ENCODE data around the gene S1PR5. TPM values are rescaled to one million over a fixed set of nuclear protein-coding genes. Genes with fewer than 3 reads are reported as not detected.

Gene S1PR5
- total and polyA plus RNA-seq, 2 of the 8 experiments (the other 6 are each of a cell fraction or from before 2014, with no cell fraction given): 2.4 to 8.6 TPM

DNA sequence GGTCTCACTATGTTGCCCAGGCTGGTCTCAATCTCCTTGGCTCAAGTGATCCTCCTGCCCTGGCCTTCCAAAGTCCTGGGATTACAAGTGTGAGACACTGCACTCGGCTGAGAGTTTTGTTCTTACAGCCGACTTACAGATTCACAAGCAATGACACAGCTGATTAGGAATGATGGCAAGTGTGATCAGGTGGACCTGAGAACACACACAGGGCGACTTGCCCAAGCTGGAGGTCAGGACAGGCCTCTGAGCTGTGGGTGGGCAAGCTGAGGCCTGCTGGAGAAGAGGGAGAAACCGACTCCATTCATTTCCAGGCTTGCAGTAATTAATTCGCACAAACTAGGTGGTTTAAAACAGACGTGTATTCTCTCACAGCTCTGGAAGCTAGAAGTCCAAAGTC is 18.4 kb upstream of the S1PR5 start:
- Histone ChIP-seq H3K56ac (replicated peaks; ENCODE audit: insufficient read length, low read depth, low read length) (no peak overlapping the region), H4K91ac (replicated peaks; ENCODE audit: insufficient read length, low read length) (no peak overlapping the region), H3K79me2 (ENCODE audit: control insufficient read depth in 1 of 2, insufficient read depth in 2 of 2, low read length in 2 of 2) (no peaks in the 10 kb centered on the region), H3K18ac (ENCODE audit: extremely low read depth, low read length) (no peak overlapping the region), H3K4ac (replicated peaks; ENCODE audit: insufficient read length, low read depth, low read length) (no peak overlapping the region), H3K27ac (ENCODE audit: low read depth, low read length) (no peak overlapping the region), H3K79me1 (ENCODE audit: low read depth, low read length) (no peaks in the 10 kb centered on the region), H3K4me2 (ENCODE audit: insufficient read depth in 1 of 2, low read depth in 2 of 2, low read length in 2 of 2) (no peak overlapping the region), H2AFZ (ENCODE audit: low read length) (peak overlapping the region; percentile 58; the same call in 1 of the 2 replicates), H3K4me1 (replicated peaks in 1 of 4; ENCODE audit: control insufficient read depth in 3 of 4, insufficient read depth in 4 of 4, low read length in 3 of 4) (no peaks in the 10 kb centered on the region), H3K9me3 (ENCODE audit: insufficient read depth in 2 of 2, low read depth in 1 of 2, low read length in 1 of 2) (no peaks in the 10 kb centered on the region), H2BK20ac (ENCODE audit: low read length) (no peak overlapping the region), H3K27me3 (replicated peaks in 1 of 4; ENCODE audit: control insufficient read depth in 3 of 4, extremely low read depth in 1 of 4, insufficient read depth in 3 of 4, low read length in 3 of 4) (no peaks in the 10 kb centered on the region), H3K36me3 (ENCODE audit: control insufficient read depth in 2 of 4, insufficient read depth in 4 of 4, low read length in 3 of 4) (no peaks in the 10 kb centered on the region), H2BK15ac (ENCODE audit: low read length) (no peak overlapping the region), H4K8ac (ENCODE audit: extremely low read depth, insufficient read depth, low read length) (no peak overlapping the region), H3K4me3 (ENCODE audit: extremely low read depth in 1 of 4, insufficient read depth in 2 of 4, low read depth in 3 of 4, low read length in 4 of 4) (no peak overlapping the region), H4K20me1 (replicated peaks in 1 of 2; ENCODE audit: control insufficient read depth in 1 of 2, insufficient read depth in 2 of 2, low read length in 2 of 2) (no peaks in the 10 kb centered on the region), H2BK5ac (ENCODE audit: low read depth, low read length) (no peak overlapping the region), H4K5ac (ENCODE audit: insufficient read length, low read depth, low read length) (no peak overlapping the region), H3K9ac (replicated peaks in 1 of 4; ENCODE audit: extremely low read depth in 1 of 4, low read depth in 3 of 4, low read length in 3 of 4) (no peak overlapping the region; a peak in 1 of 7 replicates), H3K23ac (ENCODE audit: insufficient read length) (no peak overlapping the region), H2AK5ac (ENCODE audit: low read depth, low read length) (no peak overlapping the region), H2BK12ac (ENCODE audit: low read depth, low read length) (no peak overlapping the region), H3K14ac (ENCODE audit: insufficient read length) (no peak overlapping the region), H3K23me2 (ENCODE audit: low read depth, low read length) (no peaks in the 10 kb centered on the region), H2BK120ac (replicated peaks; ENCODE audit: low read depth, low read length) (no peak overlapping the region)
- CTCF ChIA-PET (ENCODE audit: partially characterized antibody): interaction anchor here (1.1 to 8.3 kb wide), 8 partner anchors 10 to 52 kb away, joined by 3 to 55 read pairs (median 6); partner anchors contain the start of gene S1PR5
- FAIRE-seq (no peak), DNase-seq (ENCODE audit: low read depth in 1 of 2, low spot score in 2 of 2) (no peak)
- TF ChIP-seq SP2 (IDR thresholded peaks at IDR 0.05; ENCODE audit: low read length): no peak
- TF ChIP-seq ZNF274 (IDR thresholded peaks at IDR 0.05; ENCODE audit: borderline replicate concordance, extremely low read depth, low read length): no peak
- TF ChIP-seq POU5F1 (IDR thresholded peaks at IDR 0.05; ENCODE audit: low read depth, low read length): no peak
- no peak for TF ChIP-seq CEBPB (IDR thresholded peaks at IDR 0.05; ENCODE audit: low read depth, low read length)
- TF ChIP-seq NRF1 (IDR thresholded peaks at IDR 0.05; ENCODE audit: low read depth, low read length): no peak
- no peak for TF ChIP-seq HDAC2 (IDR thresholded peaks at IDR 0.05; ENCODE audit: borderline replicate concordance in 1 of 2, low read depth in 2 of 2, low read length in 2 of 2)
- TF ChIP-seq, protein P1, sequence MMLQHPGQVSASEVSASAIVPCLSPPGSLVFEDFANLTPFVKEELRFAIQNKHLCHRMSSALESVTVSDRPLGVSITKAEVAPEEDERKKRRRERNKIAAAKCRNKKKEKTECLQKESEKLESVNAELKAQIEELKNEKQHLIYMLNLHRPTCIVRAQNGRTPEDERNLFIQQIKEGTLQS (IDR thresholded peaks at IDR 0.05; ENCODE audit: insufficient read depth, low read depth, low read length): no peak
- WGBS, 2 experiments (ENCODE audit: extremely low coverage in 1 of 2, insufficient coverage in 1 of 2, insufficient read length in 1 of 2, insufficient replicate concordance in 2 of 2, low coverage in 1 of 2, low lambda C conversion rate in 2 of 2, missing lambda C conversion rate in 1 of 2): 82% methylated on average over 6 of the region's 6 CpGs; no CpG with 5 or more reads in 1 of the 2 experiments
- POLR2A ChIA-PET (ENCODE audit: partially characterized antibody): interaction anchor here (1.1 to 1.7 kb wide), 3 partner anchors 12 to 126 kb away, joined by 3 to 4 read pairs (median 3); no protein-coding TSS in a partner anchor

Data from H1 (cell line).